Endothelial cell of umbilical vein (primary cell): ENCODE measurements around the gene UBE4B. TPM values are rescaled to one million over a fixed set of nuclear protein-coding genes. Genes with fewer than 3 reads are reported as not detected.

Source experiments
- BruUV-seq: library from RNA; stranded (reverse); fragments of 400-500 nt; replicated peaks from 2 replicates; lab custom pipeline; 2021; lab: Mats Ljungman, UMichigan
- CTCF ChIA-PET: fragments of 300-600, 350-600 bp; sonication (Branson Sonifier 250); formaldehyde crosslinking; loops from one replicate; lab custom pipeline; 2021; ENCODE audit warnings: antibody characterized with exemption, inconsistent platforms; lab: Charles Lee
- POLR2A ChIA-PET: fragments of 300-600, 350-600 bp; sonication (Branson Sonifier 250); formaldehyde crosslinking; loops from one replicate; lab custom pipeline; 2021; ENCODE audit warnings: antibody characterized with exemption, inconsistent platforms; lab: Charles Lee
- DNase-seq: peaks from one replicate; pipeline ENCODE4 v3.0.0-alpha.2; 2011; ENCODE audit warnings: low read depth, low spot score
- FAIRE-seq: peaks from 2 replicates; lab custom pipeline; 2011; peaks lifted over from hg19 to GRCh38; lab: Jason Lieb, UNC
- H2AFZ ChIP-seq: 2 replicates; pipeline ENCODE4 v1.6.0; 2012; ENCODE audit warnings: low read depth, low read length, control low read depth, inconsistent platforms
- H3K27ac ChIP-seq: 2 replicates; pipeline ENCODE4 v1.5.1; 2011; ENCODE audit warnings: low read depth, mild to moderate bottlenecking, control low read depth, low read length, moderate library complexity; ENCODE audit not compliant: insufficient read depth
- H3K27me3 ChIP-seq, 2 experiments: 2 replicates each; pipeline versions ENCODE4 v1.6.0 to v1.6.1; 2011; ENCODE audit warnings: low read length in 2 of 2, mixed read lengths in 1 of 2; ENCODE audit not compliant: control insufficient read depth in 2 of 2, insufficient read depth in 2 of 2
- H3K36me3 ChIP-seq, 2 experiments: 2 replicates in 1 of 2; 3 replicates in 1 of 2; pipeline ENCODE4 v1.5.1; 2011; ENCODE audit warnings: low read length in 2 of 2, mild to moderate bottlenecking in 1 of 2, moderate library complexity in 1 of 2; ENCODE audit not compliant: control insufficient read depth in 2 of 2, insufficient read depth in 2 of 2; ENCODE audit errors: extremely low read depth in 1 of 2
- H3K4me1 ChIP-seq: 3 replicates; pipeline ENCODE4 v1.5.1; 2011; ENCODE audit warnings: mild to moderate bottlenecking, low read length; ENCODE audit not compliant: control insufficient read depth, insufficient read depth; ENCODE audit errors: extremely low read depth
- H3K4me2 ChIP-seq: 2 replicates; pipeline ENCODE4 v1.6.1; 2011; ENCODE audit warnings: low read length, control low read depth, mixed read lengths; ENCODE audit not compliant: insufficient read depth
- H3K4me3 ChIP-seq, 3 experiments: fragments of 200-600 bp in 1 of 3; sonication (generic), shearing (Covaris generic) in 1 of 3; replicated peaks in 1 of 3; 2 replicates each; pipeline ENCODE4 v1.5.1; 2011 to 2016; ENCODE audit warnings: control low read depth in 3 of 3, low read length in 3 of 3, mild to moderate bottlenecking in 2 of 3, inconsistent platforms in 1 of 3, low read depth in 1 of 3, moderate library complexity in 1 of 3; ENCODE audit not compliant: insufficient read depth in 1 of 3
- H3K79me2 ChIP-seq: 2 replicates; pipeline ENCODE4 v1.6.0; 2012; ENCODE audit warnings: low read length, inconsistent platforms; ENCODE audit not compliant: control insufficient read depth, insufficient read depth
- H3K9ac ChIP-seq: replicated peaks from 2 replicates; pipeline ENCODE3; 2011; ENCODE audit warnings: low read length, control low read depth; ENCODE audit not compliant: insufficient read depth; ENCODE audit errors: extremely low read depth
- H3K9me1 ChIP-seq: replicated peaks from 3 replicates; pipeline ENCODE4 v1.6.0; 2011; ENCODE audit warnings: mild to moderate bottlenecking, low read length; ENCODE audit not compliant: control insufficient read depth, insufficient read depth; ENCODE audit errors: extremely low read depth
- H3K9me3 ChIP-seq: replicated peaks from 2 replicates; pipeline ENCODE4 v1.5.1; 2012; ENCODE audit warnings: low read length, inconsistent platforms; ENCODE audit not compliant: control insufficient read depth, insufficient read depth
- H4K20me1 ChIP-seq: replicated peaks from 2 replicates; pipeline ENCODE3; 2011; ENCODE audit warnings: mild to moderate bottlenecking, low read length; ENCODE audit not compliant: control insufficient read depth, insufficient read depth; ENCODE audit errors: extremely low read depth
- EZH2 ChIP-seq: IDR thresholded peaks from 2 replicates; pipeline ENCODE4 v1.6.1; 2012; ENCODE audit warnings: borderline replicate concordance, low read depth, mild to moderate bottlenecking, moderate library complexity, low read length, inconsistent platforms; ENCODE audit not compliant: severe bottlenecking
- FOS ChIP-seq: IDR thresholded peaks from 2 replicates; pipeline ENCODE4 v1.6.1; 2011; ENCODE audit warnings: mild to moderate bottlenecking, low read length, moderate library complexity, borderline replicate concordance; ENCODE audit not compliant: insufficient read depth
- GATA2 ChIP-seq: IDR thresholded peaks from 2 replicates; pipeline ENCODE4 v1.7.0; 2011; ENCODE audit warnings: low read depth, mild to moderate bottlenecking, moderate library complexity, mixed read lengths, low read length; ENCODE audit not compliant: insufficient read length, insufficient read depth
- JUN ChIP-seq: IDR thresholded peaks from 2 replicates; pipeline ENCODE4 v1.6.1; 2011; ENCODE audit warnings: borderline replicate concordance, low read depth; ENCODE audit not compliant: insufficient read length, insufficient read depth
- MYC ChIP-seq: IDR thresholded peaks from one replicate; pipeline ENCODE4 v1.6.1; 2011; ENCODE audit warnings: mild to moderate bottlenecking, low read depth, low read length
- POLR2A ChIP-seq: IDR thresholded peaks from 2 replicates; pipeline ENCODE4 v1.6.1; 2012; ENCODE audit warnings: low read depth, mild to moderate bottlenecking, control low read depth, low read length
- POLR2AphosphoS5 ChIP-seq: IDR thresholded peaks from 2 replicates; pipeline ENCODE4 v1.6.1; 2012; ENCODE audit warnings: low read depth, mild to moderate bottlenecking, control low read depth, low read length, moderate library complexity; ENCODE audit not compliant: insufficient read depth
- dilution Hi-C: fragments of 300-500 bp; cut with MboI; formaldehyde crosslinking; loops from one replicate; pipeline ENCODE4 v1.15.0; 2019; ENCODE audit warnings: low sequenced_read_pairs; ENCODE audit not compliant: extremely low pct_ligation_motif_present
- intact Hi-C: fragments of 100-400 bp; cut with micrococcal nuclease; formaldehyde crosslinking; loops from one replicate; pipeline ENCODE4 v1.10.0; 2022
- polyA plus RNA-seq, 4 experiments: library from polyadenylated mRNA; depleted of rRNA in 3 of 4; stranded (reverse) in 3 of 4; unstranded in 1 of 4; fragments of >200 nt; gene quantifications; 2 replicates each; pipeline versions ENCODE4 v1.2.1 to v1.2.3, GENCODE V29; 2011 to 2012; ENCODE audit warnings: missing spikeins in 1 of 4
- total RNA-seq: library from RNA; stranded (reverse); gene quantifications from 2 replicates; pipeline ENCODE4 v1.2.3, GENCODE V29; 2021
- TF ChIP-seq, protein P1 (sequence below): IDR thresholded peaks from 2 replicates; pipeline ENCODE4 v1.6.1; 2011; ENCODE audit not compliant: insufficient read depth, insufficient read length

The UBE4B gene
- total and polyA plus RNA-seq, 2 donors (not counting 3 experiments of a cell fraction or from before 2014, with no cell fraction given): 17.8 to 54.5 TPM

DNA sequence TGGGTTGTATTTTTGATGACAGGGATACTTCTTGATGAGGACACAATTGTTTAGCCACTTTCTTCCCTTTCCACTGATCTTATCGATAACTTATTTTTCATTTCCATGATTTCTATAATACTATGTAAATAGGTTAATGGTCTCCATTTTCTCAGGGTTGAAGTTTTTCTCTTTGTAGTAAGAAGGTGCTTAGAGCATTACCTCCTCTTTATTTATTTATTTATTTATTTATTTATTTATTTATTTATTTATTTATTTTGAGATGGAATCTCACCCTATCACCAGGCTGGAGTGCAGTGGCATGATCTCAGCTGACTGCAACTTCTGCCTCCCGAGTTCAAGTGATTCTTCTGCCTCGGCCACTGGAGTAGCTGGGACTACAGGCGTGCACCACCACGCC is 70.4 kb downstream of the UBE4B start:
- Histone ChIP-seq H3K27ac (no peak overlapping the region), H3K4me2 (no peak overlapping the region), H3K79me2 (no peaks in the 10 kb centered on the region), H3K4me1 (peaks cover 12% of the 10 kb centered on the region), H4K20me1 (no peaks in the 10 kb centered on the region), H3K4me3 (no peak overlapping the region), H3K36me3 (peaks cover 8 to 9% of the 10 kb centered on the region in 2 experiments), H3K9me3 (no peaks in the 10 kb centered on the region), H3K9ac (no peak overlapping the region), H2AFZ (no peak overlapping the region), H3K9me1 (no peaks in the 10 kb centered on the region), H3K27me3 (no peaks in the 10 kb centered on the region)
- CTCF ChIA-PET: interaction anchor here (0.7 to 1.2 kb wide), 2 partner anchors 9 to 50 kb away, joined by 3 read pairs; no protein-coding TSS in a partner anchor
- DNase-seq: no peak
- FAIRE-seq: no peak
- POLR2A ChIA-PET: no interaction called here
- intact Hi-C loops: no loop called here
- dilution Hi-C loops: no loop called here
- TF ChIP-seq POLR2AphosphoS5: no peak
- TF ChIP-seq POLR2A: no peak
- TF ChIP-seq MYC: no peak
- no peak for TF ChIP-seq GATA2
- TF ChIP-seq FOS: no peak
- no TSS peak for BruUV-seq

DNA sequence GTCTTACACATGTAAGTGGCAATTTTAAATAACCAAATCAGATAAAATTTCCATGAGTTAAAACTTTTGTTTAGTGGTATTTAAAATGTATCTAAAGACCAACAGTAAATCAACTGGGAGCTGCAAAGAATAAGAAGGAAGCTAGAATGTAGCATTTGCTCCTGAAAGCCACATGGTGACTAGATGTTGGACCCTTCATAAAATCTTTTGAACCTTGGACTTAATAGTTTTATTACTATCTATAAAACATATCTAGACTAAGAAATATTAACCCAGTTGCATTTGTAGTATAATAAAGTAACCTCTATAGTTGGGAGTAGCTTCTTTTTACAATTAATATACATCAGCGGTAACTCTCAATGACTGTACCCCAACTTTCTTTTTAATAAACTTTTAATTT is 72.1 kb downstream of the UBE4B start:
- Histone ChIP-seq H3K4me3 (no peak overlapping the region), H3K9me1 (no peaks in the 10 kb centered on the region), H3K4me1 (peaks cover 23% of the 10 kb centered on the region), H3K36me3 (peaks cover 8 to 9% of the 10 kb centered on the region in 2 experiments), H3K4me2 (no peak overlapping the region), H3K27ac (no peak overlapping the region), H4K20me1 (no peaks in the 10 kb centered on the region), H3K9me3 (no peaks in the 10 kb centered on the region), H3K27me3 (no peaks in the 10 kb centered on the region), H3K79me2 (no peaks in the 10 kb centered on the region), H3K9ac (no peak overlapping the region), H2AFZ (no peak overlapping the region)
- DNase-seq (no peak), FAIRE-seq (no peak)
- intact Hi-C loops: no loop called here
- ChIA-PET CTCF (interaction anchor here (1.0 kb wide), 1 partner anchor 14 kb away, joined by 3 read pairs; no protein-coding TSS in a partner anchor), POLR2A (no interaction called here)
- BruUV-seq: no TSS peak
- TF ChIP-seq EZH2: no peak
- TF ChIP-seq MYC: no peak
- TF ChIP-seq, protein P1, sequence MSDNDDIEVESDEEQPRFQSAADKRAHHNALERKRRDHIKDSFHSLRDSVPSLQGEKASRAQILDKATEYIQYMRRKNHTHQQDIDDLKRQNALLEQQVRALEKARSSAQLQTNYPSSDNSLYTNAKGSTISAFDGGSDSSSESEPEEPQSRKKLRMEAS: no peak
- no peak for TF ChIP-seq JUN
- no peak for TF ChIP-seq POLR2AphosphoS5
- TF ChIP-seq POLR2A: no peak
- dilution Hi-C loops: no loop called here
